ENCODE data around the gene UBR2. TPM values are rescaled to one million over a fixed set of nuclear protein-coding genes. Genes with fewer than 3 reads are reported as not detected.
A peak's percentile ranks its signal among the peaks of the same experiment; 100 is the strongest.

Gene UBR2
- polyA plus RNA-seq, 1 donor from 2014 or later, result 11.6 TPM

- H3K27ac Mint-ChIP-seq, result no peak overlapping the region
- H3K4me1 Mint-ChIP-seq, result peaks cover 0 to 5% (median 0%) of the 10 kb centered on the region in 3 donors
- H3K27me3 Mint-ChIP-seq, result no peaks in the 10 kb centered on the region
- no peaks in the 10 kb centered on the region for H3K9me3 Mint-ChIP-seq
- peaks cover 2% of the 10 kb centered on the region for H3K36me3 Mint-ChIP-seq
- no peak overlapping the region for H3K4me3 Mint-ChIP-seq
Observed at GRCh38 chr6:42704937-42705374, 141.1 kb downstream of the UBR2 start.

DNA sequence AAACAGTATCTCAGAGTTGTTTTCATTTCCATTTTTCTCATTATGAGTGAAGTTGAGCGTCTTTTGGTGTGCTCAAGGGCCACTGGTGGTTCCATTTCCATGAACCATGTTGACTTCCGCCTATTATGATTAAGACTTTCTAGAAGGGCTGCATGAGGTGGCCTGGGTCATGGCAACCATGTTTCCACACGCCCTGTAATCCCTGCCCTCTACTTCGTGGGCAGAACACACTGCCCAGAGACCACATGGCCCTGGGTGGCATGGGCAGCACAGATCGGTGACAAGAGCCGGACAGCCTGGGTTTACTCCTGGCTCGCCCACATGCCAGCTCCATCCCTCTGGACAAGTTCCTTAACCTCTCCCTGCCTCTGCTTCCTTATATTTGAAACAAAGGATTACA is 143.8 kb downstream of the UBR2 start:
- peaks cover 0 to 5% (median 0%) of the 10 kb centered on the region in 3 donors for H3K4me1 Mint-ChIP-seq
- H3K27ac Mint-ChIP-seq, result no peak overlapping the region
- H3K9me3 Mint-ChIP-seq, result peaks cover 0 to 8% (median 0%) of the 10 kb centered on the region in 3 donors
- no peaks in the 10 kb centered on the region for H3K27me3 Mint-ChIP-seq
- peaks cover 2% of the 10 kb centered on the region for H3K36me3 Mint-ChIP-seq
- no peak overlapping the region for H3K4me3 Mint-ChIP-seq

DNA sequence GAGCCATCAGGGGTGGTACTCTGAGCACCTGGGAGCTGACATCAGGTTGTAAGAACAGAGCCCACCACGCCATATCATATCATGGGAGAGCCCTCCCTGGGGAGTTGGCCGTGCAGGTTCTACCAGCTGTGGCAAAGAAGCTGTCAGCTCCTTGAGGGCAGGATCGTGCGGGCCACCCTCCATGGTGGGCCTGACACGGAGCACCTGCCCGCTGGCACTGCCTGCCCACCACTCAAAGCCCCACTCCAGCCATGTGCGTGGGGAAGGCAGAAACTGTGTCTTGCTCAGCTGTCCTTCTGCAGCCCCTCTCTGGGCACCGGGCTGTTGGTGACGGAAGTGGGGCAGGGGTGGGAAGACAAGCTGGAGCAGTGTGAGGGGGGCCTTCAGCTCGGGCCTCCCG is 144.3 kb downstream of the UBR2 start:
- Mint-ChIP-seq H3K9me3 (peaks cover 0 to 8% (median 0%) of the 10 kb centered on the region in 3 donors), H3K4me3 (no peak overlapping the region), H3K4me1 (peaks cover 0 to 5% (median 0%) of the 10 kb centered on the region in 3 donors), H3K27ac (peak overlapping the region in 1 of 3 donors; percentile 50), H3K27me3 (no peaks in the 10 kb centered on the region), H3K36me3 (peaks cover 2% of the 10 kb centered on the region)

DNA sequence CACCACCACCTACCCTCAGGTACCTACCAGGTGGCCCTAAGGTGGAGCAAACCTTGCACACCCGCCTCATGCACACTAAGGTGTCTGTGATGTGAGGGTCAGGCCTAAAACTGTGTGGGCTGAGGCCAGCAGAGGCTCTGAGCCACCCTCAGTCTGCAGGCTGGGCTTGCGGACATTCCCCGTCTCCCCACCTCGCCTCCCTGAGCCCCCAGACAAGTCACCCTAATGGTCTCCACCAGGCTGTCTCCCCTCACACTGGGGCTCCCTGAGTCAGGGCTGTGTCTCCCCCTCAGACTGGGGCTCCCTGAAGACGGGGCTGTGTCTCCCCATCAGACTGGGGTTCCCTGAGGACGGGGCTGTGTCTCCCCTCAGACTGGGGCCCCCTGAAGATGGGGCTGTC is 146.0 kb downstream of the UBR2 start:
- H3K4me3 Mint-ChIP-seq, result no peak overlapping the region
- H3K27ac Mint-ChIP-seq, result no peak overlapping the region
- H3K4me1 Mint-ChIP-seq, result peaks cover 0 to 5% (median 0%) of the 10 kb centered on the region in 3 donors
- no peaks in the 10 kb centered on the region for H3K36me3 Mint-ChIP-seq
- no peaks in the 10 kb centered on the region for H3K27me3 Mint-ChIP-seq
- peaks cover 0 to 8% (median 0%) of the 10 kb centered on the region in 3 donors for H3K9me3 Mint-ChIP-seq

GRCh38 chr6:42710316-42710715 is 146.5 kb downstream of the UBR2 start:
- no peaks in the 10 kb centered on the region for H3K27me3 Mint-ChIP-seq
- H3K4me1 Mint-ChIP-seq, result peaks cover 0 to 5% (median 0%) of the 10 kb centered on the region in 3 donors
- no peak overlapping the region for H3K4me3 Mint-ChIP-seq
- no peaks in the 10 kb centered on the region for H3K36me3 Mint-ChIP-seq
- H3K27ac Mint-ChIP-seq, result no peak overlapping the region
- H3K9me3 Mint-ChIP-seq, result peaks cover 0 to 8% (median 0%) of the 10 kb centered on the region in 3 donors

GRCh38 chr6:42711930-42712329 is 148.1 kb downstream of the UBR2 start:
- Mint-ChIP-seq H3K36me3 (no peaks in the 10 kb centered on the region), H3K4me3 (no peak overlapping the region), H3K4me1 (peaks cover 0 to 5% (median 0%) of the 10 kb centered on the region in 3 donors), H3K9me3 (peaks cover 0 to 8% (median 0%) of the 10 kb centered on the region in 3 donors), H3K27ac (no peak overlapping the region), H3K27me3 (no peaks in the 10 kb centered on the region)

DNA sequence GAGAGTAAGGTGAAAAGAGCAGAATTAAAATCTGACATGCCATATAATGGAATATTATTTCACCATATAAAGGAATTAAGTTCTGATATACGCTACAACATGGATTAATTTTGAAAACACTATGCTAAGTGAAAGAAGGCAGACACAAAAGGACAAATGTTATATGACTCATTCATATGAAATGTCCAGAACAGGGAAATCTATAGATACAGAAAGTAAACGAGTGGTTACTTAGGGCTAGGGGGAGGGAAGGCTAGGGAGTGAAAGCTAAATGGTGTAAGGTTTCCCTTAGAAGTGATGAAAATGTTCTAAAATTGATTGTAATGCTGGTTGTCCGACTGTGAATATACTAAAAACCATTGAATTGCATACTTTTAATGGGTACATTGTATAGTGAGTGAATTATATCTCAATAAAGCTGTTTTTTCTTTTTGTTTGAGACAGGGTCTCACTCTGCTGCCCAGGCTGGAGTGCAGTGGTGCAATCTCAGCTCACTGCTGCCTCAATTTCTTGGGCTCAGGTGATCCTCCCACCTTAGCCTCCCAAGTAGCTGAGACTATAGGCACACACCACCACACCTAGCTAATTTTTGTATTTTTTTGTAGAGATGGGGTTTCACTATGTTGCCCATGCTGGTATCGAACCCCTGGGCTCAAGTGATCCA is 150.4 kb downstream of the UBR2 start:
- Mint-ChIP-seq H3K9me3 (peaks cover 0 to 8% (median 0%) of the 10 kb centered on the region in 3 donors), H3K27ac (no peak overlapping the region), H3K4me3 (no peak overlapping the region), H3K4me1 (no peaks in the 10 kb centered on the region), H3K36me3 (no peaks in the 10 kb centered on the region), H3K27me3 (no peaks in the 10 kb centered on the region)

DNA sequence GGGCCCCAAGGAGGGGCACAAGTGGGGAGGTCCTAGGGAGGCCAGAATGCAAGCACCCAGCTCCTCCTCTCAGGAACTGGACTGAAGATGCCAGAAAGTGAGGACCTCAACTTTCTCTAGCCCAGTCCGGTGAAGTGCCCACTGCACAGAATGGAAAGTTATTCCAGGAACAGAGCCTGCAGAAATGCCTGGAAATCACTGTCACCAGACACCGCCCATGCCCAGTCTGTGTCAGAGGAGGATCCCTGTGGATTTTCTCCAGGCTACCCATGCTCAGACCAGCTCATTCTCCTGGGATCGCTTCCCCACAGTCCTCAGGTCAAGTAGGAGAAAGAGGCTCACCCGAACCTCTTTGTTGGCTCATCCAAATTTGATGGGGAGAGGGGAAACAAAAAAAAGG is 152.0 kb downstream of the UBR2 start:
- Mint-ChIP-seq H3K9me3 (peaks cover 0 to 8% (median 0%) of the 10 kb centered on the region in 3 donors), H3K27me3 (no peaks in the 10 kb centered on the region), H3K27ac (no peak overlapping the region), H3K4me1 (no peaks in the 10 kb centered on the region), H3K4me3 (no peak overlapping the region), H3K36me3 (no peaks in the 10 kb centered on the region)

DNA sequence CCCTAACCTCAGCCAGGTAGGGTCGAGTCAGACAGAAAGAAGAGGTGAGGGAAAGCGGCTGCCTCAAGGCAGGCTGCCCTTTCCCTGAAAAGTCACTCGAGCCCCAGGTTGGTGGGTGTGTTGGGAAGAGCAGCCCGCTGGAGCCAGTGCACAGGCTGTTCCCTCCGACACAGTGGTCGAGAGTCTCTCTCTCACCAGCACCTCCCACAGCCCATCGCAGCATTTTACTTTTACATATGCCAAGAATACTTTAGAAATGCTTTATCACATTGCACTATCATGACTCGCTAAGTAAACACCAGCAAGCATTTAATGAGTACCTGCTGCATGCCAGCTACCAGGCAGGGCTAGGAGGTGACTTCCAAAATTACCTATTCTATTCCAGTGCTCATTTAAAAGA is 156.9 kb downstream of the UBR2 start:
- peaks cover 0 to under 1% (median 0%) of the 10 kb centered on the region in 3 donors for H3K4me1 Mint-ChIP-seq
- H3K27me3 Mint-ChIP-seq, result peaks cover 3% of the 10 kb centered on the region
- H3K27ac Mint-ChIP-seq, result no peak overlapping the region
- H3K4me3 Mint-ChIP-seq, result no peak overlapping the region
- H3K36me3 Mint-ChIP-seq, result no peaks in the 10 kb centered on the region
- no peaks in the 10 kb centered on the region for H3K9me3 Mint-ChIP-seq

GRCh38 chr6:42722497-42722896 is 158.7 kb downstream of the UBR2 start, which contains the start of gene PRPH2:
Gene PRPH2, minus strand, starts transcription at chr6:42722597. Its CDS starts 263 bp downstream, at chr6:42722334.
- Mint-ChIP-seq H3K27ac (no peak within 1 kb of the TSS), H3K9me3 (no peaks in the 10 kb centered on the region), H3K27me3 (peaks cover 3% of the 10 kb centered on the region), H3K4me3 (peak within 1 kb of the TSS in 1 of 4 donors; percentile 55), H3K4me1 (peaks cover 10 to 13% (median 12%) of the 10 kb centered on the region in 3 donors), H3K36me3 (no peaks in the 10 kb centered on the region)

GRCh38 chr6:42724825-42725224 is 161.0 kb downstream of the UBR2 start:
- Mint-ChIP-seq H3K27me3 (peaks cover 3% of the 10 kb centered on the region), H3K9me3 (no peaks in the 10 kb centered on the region), H3K36me3 (no peaks in the 10 kb centered on the region), H3K27ac (no peak overlapping the region), H3K4me1 (peaks cover 10 to 13% (median 13%) of the 10 kb centered on the region in 3 donors), H3K4me3 (no peak overlapping the region)

- Mint-ChIP-seq H3K36me3 (no peaks in the 10 kb centered on the region), H3K27me3 (peaks cover 3% of the 10 kb centered on the region), H3K9me3 (no peaks in the 10 kb centered on the region), H3K27ac (peak overlapping the region in 2 of 3 donors; percentile 21 to 90), H3K4me3 (peak overlapping the region in 3 of 4 donors; percentile 78 to 95 (median 94)), H3K4me1 (peaks cover 10 to 13% (median 13%) of the 10 kb centered on the region in 3 donors)
Observed at GRCh38 chr6:42726026-42726425, 162.2 kb downstream of the UBR2 start.

- Mint-ChIP-seq H3K27me3 (no peaks in the 10 kb centered on the region), H3K27ac (peak overlapping the region; percentile 21 to 93 (median 90)), H3K36me3 (no peaks in the 10 kb centered on the region)
Observed at GRCh38 chr6:42726485-42727086, 162.8 kb downstream of the UBR2 start.

DNA sequence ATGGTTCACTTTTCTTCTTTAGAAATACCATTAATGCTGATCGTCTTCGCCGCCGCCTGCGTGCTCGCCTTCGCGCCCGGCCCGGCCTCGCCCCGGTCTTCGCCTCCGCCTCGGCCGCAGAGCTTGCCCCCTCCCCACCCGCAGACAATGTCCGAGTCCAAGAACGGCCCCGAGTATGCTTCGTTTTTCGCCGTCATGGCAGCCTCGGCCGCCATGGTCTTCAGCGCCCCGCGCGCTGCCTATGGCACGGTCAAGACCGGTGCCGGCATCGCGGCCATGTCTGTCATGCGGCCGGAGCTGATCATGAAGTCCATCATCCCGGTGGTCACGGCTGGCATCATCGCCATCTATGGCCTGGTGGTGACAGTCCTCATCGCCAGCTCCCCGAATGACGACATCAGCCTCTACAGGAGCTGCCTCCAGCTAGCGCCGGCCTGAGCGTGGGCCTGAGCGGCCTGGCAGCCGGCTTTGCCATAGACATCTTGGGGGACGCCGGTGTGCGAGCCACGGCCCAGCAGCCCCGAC is 163.3 kb downstream of the UBR2 start:
- no peaks in the 10 kb centered on the region for H3K27me3 Mint-ChIP-seq

More at GRCh38 chr6:42726485-42727086, 162.8 kb downstream of the UBR2 start:
- H3K4me1 Mint-ChIP-seq, result peaks cover 10 to 13% (median 13%) of the 10 kb centered on the region in 3 donors
- H3K9me3 Mint-ChIP-seq, result no peaks in the 10 kb centered on the region
- peak overlapping the region; percentile 78 to 95 (median 90) for H3K4me3 Mint-ChIP-seq

GRCh38 chr6:42727627-42728026 is 163.8 kb downstream of the UBR2 start:
- Mint-ChIP-seq H3K27ac (no peak overlapping the region), H3K27me3 (no peaks in the 10 kb centered on the region), H3K4me3 (peak overlapping the region; percentile 70 to 87 (median 82)), H3K9me3 (no peaks in the 10 kb centered on the region), H3K36me3 (no peaks in the 10 kb centered on the region), H3K4me1 (peaks cover 10 to 13% (median 13%) of the 10 kb centered on the region in 3 donors)

More for the DNA sequence above, 163.3 kb downstream of the UBR2 start:
- H3K4me3 Mint-ChIP-seq, result peak overlapping the region; percentile 78 to 95 (median 90)
- no peaks in the 10 kb centered on the region for H3K36me3 Mint-ChIP-seq
- no peaks in the 10 kb centered on the region for H3K9me3 Mint-ChIP-seq
- peaks cover 10 to 13% (median 13%) of the 10 kb centered on the region in 3 donors for H3K4me1 Mint-ChIP-seq
- peak overlapping the region; percentile 21 to 93 (median 90) for H3K27ac Mint-ChIP-seq

Measured in IgD-negative memory B cell (primary cell).